ENCODE results near the gene RNFT1.
"Not testable (repeated sequence)": the region's sequence is repeated elsewhere in the genome, so short reads cannot be mapped to it uniquely, and the experiment has no call there.

The RNFT1 gene

DNA sequence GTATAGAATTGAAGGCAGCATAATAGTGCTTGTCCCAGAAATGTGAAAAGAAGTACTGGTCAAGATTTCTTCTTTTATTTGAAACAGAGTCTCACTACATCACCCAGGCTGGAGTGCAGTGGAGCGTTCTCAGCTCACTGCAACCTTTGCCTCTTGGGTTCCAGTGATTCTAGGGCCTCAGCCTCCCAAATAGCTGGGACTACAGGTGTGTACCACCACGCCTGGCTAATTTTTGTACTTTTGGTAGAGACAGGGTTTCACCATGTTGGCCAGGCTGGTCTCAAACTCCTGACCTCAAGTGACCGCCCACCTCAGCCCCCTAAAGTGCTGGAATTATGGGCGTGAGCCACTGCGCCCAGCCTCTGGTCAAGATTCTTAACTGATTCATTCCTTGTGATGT lies 43.9 kb downstream of the RNFT1 start:
- DNase-seq (ENCODE audit: low read depth) = not testable (repeated sequence)

DNA sequence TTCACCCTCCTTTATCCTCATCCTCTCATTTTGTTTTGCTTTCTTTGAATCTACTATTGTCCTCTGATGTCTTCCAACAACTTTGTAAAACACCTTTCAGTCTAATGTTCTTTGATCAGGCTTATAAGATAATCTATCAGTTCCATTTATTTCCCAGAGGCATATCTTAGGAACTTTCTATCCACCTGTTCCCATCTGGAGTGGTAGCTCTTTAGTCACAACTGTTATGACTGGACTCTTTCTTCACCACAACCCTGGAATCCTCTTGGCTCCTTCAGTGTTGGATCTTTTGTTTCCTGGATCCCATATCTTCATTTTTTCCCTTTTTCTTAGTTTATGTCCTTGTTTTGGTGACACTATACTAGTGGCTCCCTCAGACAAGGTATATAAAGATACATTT lies 48.1 kb downstream of the RNFT1 start:
- no peak for DNase-seq (ENCODE audit: low read depth)

DNA sequence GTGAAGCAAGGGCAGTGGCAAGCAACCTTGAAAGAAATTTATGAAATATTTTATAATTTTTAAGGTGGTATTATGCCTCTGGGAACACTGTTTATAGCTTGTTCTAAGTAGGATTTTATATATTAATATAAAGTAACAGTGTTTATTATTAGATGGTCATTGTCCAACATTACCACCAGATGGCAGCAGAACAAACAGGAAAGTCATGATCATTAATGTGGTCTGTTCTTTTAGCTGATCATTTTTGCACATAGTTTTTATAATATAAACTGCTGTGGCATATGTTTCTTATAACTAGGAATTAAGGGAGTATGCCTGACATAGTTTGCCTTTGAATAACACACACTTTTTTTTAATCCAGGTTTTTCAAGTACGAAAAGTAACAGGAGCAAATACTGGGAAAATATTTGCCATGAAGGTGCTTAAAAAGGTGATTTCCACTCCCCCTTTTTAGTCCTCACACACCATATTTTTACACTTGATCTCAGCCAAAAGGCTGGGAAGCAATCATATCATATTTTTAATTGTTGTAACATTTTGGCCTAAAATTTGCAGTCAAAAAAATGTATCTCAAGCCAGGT lies 50.2 kb downstream of the RNFT1 start:
- no peak for DNase-seq (ENCODE audit: low read depth)

DNA sequence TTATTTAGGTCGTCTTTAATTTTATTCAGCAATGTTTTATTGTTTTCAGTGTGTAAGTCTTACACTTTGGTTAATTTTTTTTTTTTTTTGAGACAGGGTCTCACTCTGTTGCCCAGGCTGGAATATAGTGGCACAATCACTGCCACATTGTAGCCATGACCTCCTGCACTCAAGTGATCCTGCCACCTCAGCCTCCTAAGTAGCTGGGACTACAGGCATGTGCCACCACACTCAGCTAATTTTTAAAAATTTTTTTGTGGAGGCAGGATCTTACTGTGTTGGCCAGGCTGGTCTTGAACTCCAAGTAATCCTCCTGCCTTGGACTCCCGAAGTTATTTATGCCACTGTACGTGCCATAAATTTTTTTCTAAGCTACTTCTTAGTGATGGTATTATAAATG lies 57.1 kb downstream of the RNFT1 start:
- DNase-seq (ENCODE audit: low read depth) = no peak

DNA sequence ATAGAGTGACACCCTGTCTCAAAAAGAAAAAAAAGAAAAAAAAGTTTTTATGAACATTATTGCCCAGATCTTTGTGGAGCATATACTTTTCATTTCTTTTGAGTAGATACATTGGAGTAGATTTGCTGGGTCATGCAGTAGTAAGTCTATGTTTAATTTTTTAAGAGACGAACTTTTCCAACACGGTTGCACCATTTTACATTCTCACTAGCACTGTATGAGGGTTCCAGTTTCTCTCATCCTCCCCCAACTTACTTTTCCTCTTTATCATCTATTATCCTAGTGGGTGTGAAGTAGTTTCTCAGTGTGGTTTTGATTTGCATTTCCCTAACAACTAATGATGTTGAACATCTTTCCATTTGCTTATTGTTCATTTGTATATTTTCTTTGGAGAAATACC lies 61.1 kb downstream of the RNFT1 start:
- no peak for DNase-seq (ENCODE audit: low read depth)

Measured in activated gamma-delta T cell treated with anti-CD3 and anti-CD28 coated beads, Interleukin-2, amount 50 U/mL, for 16 hours (primary cell).